ENCODE results near the gene TYROBP. TPM values are rescaled to one million over a fixed set of nuclear protein-coding genes. Genes with fewer than 3 reads are reported as not detected.

The TYROBP gene
- total RNA-seq, 1 experiment from 2014 or later, result not detected

GRCh38 chr19:35860436-35860817, 47.7 kb downstream of the TYROBP start:
- Histone ChIP-seq H3K27me3 (ENCODE audit: insufficient read depth, low read length) (peaks cover 4% of the 10 kb centered on the region; the same call in 1 of the 2 replicates), H3K56ac (ENCODE audit: insufficient read length, low read depth, low read length) (no peak overlapping the region), H2BK20ac (ENCODE audit: low read depth, low read length, poor library complexity, severe bottlenecking) (no peak overlapping the region), H2BK15ac (ENCODE audit: low read depth, low read length) (no peak overlapping the region), H4K5ac (ENCODE audit: insufficient read length, low read depth, low read length) (no peak overlapping the region), H4K20me1 (ENCODE audit: control insufficient read depth, insufficient read depth, insufficient read length) (peaks cover 3% of the 10 kb centered on the region), H3K23ac (ENCODE audit: insufficient read length, low read depth, low read length) (no peak overlapping the region), H2BK120ac (ENCODE audit: low read depth, low read length, poor library complexity, severe bottlenecking) (no peak overlapping the region), H2AK5ac (ENCODE audit: insufficient read length, low read length) (no peak overlapping the region), H3K9ac (ENCODE audit: extremely low read depth, insufficient read length, low read length) (no peak overlapping the region), H3K23me2 (ENCODE audit: insufficient read length, low read depth, low read length, poor library complexity, severe bottlenecking) (peaks cover 22% of the 10 kb centered on the region), H3K4me1 (ENCODE audit: insufficient read depth, low read length) (no peaks in the 10 kb centered on the region; the same call in 1 of the 2 replicates), H3K79me1 (ENCODE audit: insufficient read depth, low read depth, low read length, poor library complexity, severe bottlenecking) (no peaks in the 10 kb centered on the region), H4K8ac (replicated peaks; ENCODE audit: insufficient read length, low read depth, low read length) (no peak overlapping the region), H2BK12ac (ENCODE audit: insufficient read length, low read depth, low read length) (no peak overlapping the region), H3K9me3 (ENCODE audit: control insufficient read depth, low read depth, low read length) (no peaks in the 10 kb centered on the region), H2BK5ac (ENCODE audit: insufficient read length, low read length) (no peak overlapping the region), H4K91ac (ENCODE audit: insufficient read length, low read depth, low read length) (no peak overlapping the region), H3K18ac (ENCODE audit: insufficient read length, low read depth, low read length) (no peak overlapping the region), H2AFZ (ENCODE audit: low read length) (no peak overlapping the region), H3K4ac (ENCODE audit: low read depth, low read length) (no peak overlapping the region), H3K4me2 (ENCODE audit: insufficient read depth, insufficient read length, low read length) (peak overlapping the region; percentile 71), H3K27ac (ENCODE audit: insufficient read length, low read depth, low read length) (no peak overlapping the region), H3K79me2 (ENCODE audit: insufficient read depth, low read length) (no peaks in the 10 kb centered on the region), H3T11ph (ENCODE audit: low read length) (no peak overlapping the region), H3K14ac (ENCODE audit: insufficient read depth, low read length) (no peak overlapping the region)
- DNase-seq, result peak; percentile 56
- no CpG with 5 or more reads among the region's 24 CpGs for WGBS (ENCODE audit: extremely low coverage, insufficient read length, low lambda C conversion rate)
- Mint-ChIP-seq H3K4me3 (peak overlapping the region; percentile 62 to 81), H3K36me3 (ENCODE audit: insufficient read depth in 1 of 3, low read depth in 3 of 3) (peaks cover 0 to 3% (median 0%) of the 10 kb centered on the region in 3 experiments; a peak in 2 of 7 replicates), H3K27ac (no peak overlapping the region), H3K9me3 (no peaks in the 10 kb centered on the region; a peak in 1 of 5 replicates), H3K4me1 (peaks cover 13 to 17% of the 10 kb centered on the region in 2 experiments), H3K27me3 (ENCODE audit: low read depth) (peaks cover 86% of the 10 kb centered on the region)
- peak; percentile 26; the same call in 2 of the 3 replicates for TF ChIP-seq CTCF (conservative IDR thresholded peaks at IDR 0.05)
